Gastrocnemius medialis (tissue), 4 donors: ENCODE measurements around the gene CDKAL1. TPM values are rescaled to one million over a fixed set of nuclear protein-coding genes. Genes with fewer than 3 reads are reported as not detected.

Source experiments
- ATAC-seq, 2 donors: fragments of 150-250 bp; one replicate each; pipeline ENCODE4 v1.9.1; 2016
- DNase-seq, 2 donors: peaks; one replicate each; pipeline ENCODE4 v3.0.0-alpha.2; 2019
- H3K27ac ChIP-seq, 4 donors: fragments of 200-600 bp; sonication (generic); 1 replicate in 1 of 4; 2 replicates in 3 of 4; pipeline ENCODE4 v1.5.1; 2016 to 2018; ENCODE audit warnings: mild to moderate bottlenecking in 2 of 4, moderate library complexity in 1 of 4
- H3K27me3 ChIP-seq, 3 donors: fragments of 200-600 bp; sonication (generic) in 2 of 3; 1 replicate in 1 of 3; 2 replicates in 2 of 3; pipeline versions ENCODE4 v1.5.1 to v1.6.0; 2016 to 2019; ENCODE audit warnings: mild to moderate bottlenecking in 1 of 3, moderate library complexity in 1 of 3
- H3K36me3 ChIP-seq, 2 donors: fragments of 200-600 bp; sonication (generic) in 1 of 2; one replicate each; pipeline ENCODE4 v1.5.1; 2017 to 2018
- H3K4me1 ChIP-seq, 2 donors: fragments of 200-600 bp; sonication (generic) in 1 of 2; one replicate each; pipeline ENCODE4 v1.5.1; 2016 to 2017; ENCODE audit warnings: mild to moderate bottlenecking in 2 of 2
- H3K4me3 ChIP-seq, 4 donors: fragments of 200-600 bp; sonication (generic) in 3 of 4; 1 replicate in 1 of 4; 2 replicates in 3 of 4; pipeline ENCODE4 v1.5.1; 2016 to 2019; ENCODE audit warnings: mild to moderate bottlenecking in 2 of 4
- H3K9me3 ChIP-seq, 3 donors: fragments of 200-600 bp; sonication (generic) in 2 of 3; 1 replicate in 1 of 3; 2 replicates in 2 of 3; pipeline ENCODE4 v1.5.1; 2016 to 2019
- CTCF ChIP-seq, 5 experiments: fragments of 450-650 bp in 3 of 5; fragments of 200-600 bp in 2 of 5; sonication (generic) in 2 of 5; IDR thresholded peaks in 4 of 5; conservative IDR thresholded peaks in 1 of 5; 1 replicate in 4 of 5; 2 replicates in 1 of 5; pipeline ENCODE4 v1.5.1; 2016 to 2019; ENCODE audit warnings: antibody characterized with exemption in 5 of 5, mild to moderate bottlenecking in 3 of 5, moderate library complexity in 3 of 5
- POLR2A ChIP-seq, 2 donors: fragments of 450-650 bp; IDR thresholded peaks; one replicate each; pipeline ENCODE4 v1.6.1; 2017; ENCODE audit warnings: antibody characterized with exemption in 2 of 2, mild to moderate bottlenecking in 2 of 2, moderate library complexity in 2 of 2
- in situ Hi-C, 4 donors: fragments of 200-750 bp; cut with MboI; loops; one replicate each; pipeline versions ENCODE4 v1.15.0 to v1.8.0; 2017; ENCODE audit warnings: low sequenced_read_pairs in 4 of 4
- intact Hi-C: fragments of 100-400 bp; cut with DNase I; formaldehyde crosslinking; loops from one replicate; pipeline ENCODE4 v1.15.1; 2023; ENCODE audit warnings: low total_unique reads
- total RNA-seq, 4 donors: library from RNA; depleted of rRNA; stranded (reverse); fragments of >200 nt; gene quantifications; one replicate each; pipeline versions ENCODE4 v1.1.0 to v1.2.3, GENCODE V29; 2016

The CDKAL1 gene
- total RNA-seq, 4 donors from 2014 or later, result 9.6 to 17.0 (median 11.4) TPM

- Histone ChIP-seq H3K9me3 (no peaks in the 10 kb centered on the region), H3K36me3 (no peaks in the 10 kb centered on the region), H3K27ac (no peak overlapping the region), H3K4me1 (no peaks in the 10 kb centered on the region), H3K27me3 (no peaks in the 10 kb centered on the region), H3K4me3 (no peak overlapping the region)
- DNase-seq (peak in 1 of 2 donors; percentile 19), ATAC-seq (no peak)
- in situ Hi-C loops, result no loop called here
- TF ChIP-seq POLR2A (IDR thresholded peaks at IDR 0.05) (no peak), CTCF (IDR thresholded peaks at IDR 0.05 in 4 of 5, conservative IDR thresholded peaks at IDR 0.05 in 1 of 5) (no peak)
- intact Hi-C loops, result no loop called here
Measured at GRCh38 chr6:20952699-20953474, 418.6 kb downstream of the CDKAL1 start.

DNA sequence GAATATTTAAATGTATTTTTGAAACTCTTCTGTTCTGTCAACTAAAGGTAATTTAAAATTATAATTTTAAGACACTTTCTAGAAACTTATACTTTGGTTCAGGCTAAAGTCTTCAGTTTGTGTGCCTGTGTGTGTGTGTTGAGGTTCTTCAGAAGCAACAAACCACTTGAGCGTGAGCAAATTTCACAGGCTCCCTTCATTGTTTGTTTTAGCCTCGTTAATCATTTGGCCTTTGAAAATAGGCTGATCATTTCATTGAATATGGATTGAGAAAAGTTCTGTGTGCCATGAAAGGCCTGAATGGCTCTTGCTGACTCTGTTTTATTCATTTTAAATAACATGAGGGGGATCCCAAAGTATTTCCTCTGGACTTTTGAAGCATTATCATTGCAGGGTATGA lies 420.1 kb downstream of the CDKAL1 start:
- intact Hi-C loops (no loop called here), in situ Hi-C loops (no loop called here)
- ATAC-seq (no peak), DNase-seq (no peak)
- TF ChIP-seq POLR2A (IDR thresholded peaks at IDR 0.05), result no peak
- no peak for TF ChIP-seq CTCF (IDR thresholded peaks at IDR 0.05 in 4 of 5, conservative IDR thresholded peaks at IDR 0.05 in 1 of 5)
- Histone ChIP-seq H3K4me1 (no peaks in the 10 kb centered on the region), H3K9me3 (no peaks in the 10 kb centered on the region), H3K27me3 (no peaks in the 10 kb centered on the region), H3K36me3 (no peaks in the 10 kb centered on the region), H3K4me3 (no peak overlapping the region), H3K27ac (no peak overlapping the region)

DNA sequence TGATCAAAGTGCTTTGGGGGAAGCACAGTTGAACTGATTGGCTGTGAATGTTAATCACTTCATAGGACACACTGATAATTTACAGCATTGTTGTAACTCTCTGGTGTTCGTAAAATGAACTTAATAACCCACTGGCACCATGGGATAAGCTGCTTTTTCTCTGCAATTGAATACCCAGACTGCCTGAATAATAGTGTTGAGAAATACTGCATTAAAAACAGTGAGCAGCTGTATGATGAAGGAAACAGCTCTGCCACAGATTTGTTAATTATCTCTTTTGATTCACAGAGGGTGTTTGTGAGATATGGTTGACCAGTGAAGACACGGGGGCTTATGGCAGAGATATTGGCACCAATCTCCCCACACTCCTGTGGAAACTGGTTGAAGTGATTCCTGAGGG lies 420.9 kb downstream of the CDKAL1 start:
- TF ChIP-seq POLR2A (IDR thresholded peaks at IDR 0.05) (no peak), CTCF (IDR thresholded peaks at IDR 0.05 in 4 of 5, conservative IDR thresholded peaks at IDR 0.05 in 1 of 5) (no peak)
- Histone ChIP-seq H3K36me3 (no peaks in the 10 kb centered on the region), H3K9me3 (no peaks in the 10 kb centered on the region), H3K27ac (no peak overlapping the region), H3K4me1 (no peaks in the 10 kb centered on the region), H3K4me3 (no peak overlapping the region), H3K27me3 (no peaks in the 10 kb centered on the region)
- intact Hi-C loops, result no loop called here
- in situ Hi-C loops, result no loop called here
- DNase-seq, result no peak
- no peak for ATAC-seq

DNA sequence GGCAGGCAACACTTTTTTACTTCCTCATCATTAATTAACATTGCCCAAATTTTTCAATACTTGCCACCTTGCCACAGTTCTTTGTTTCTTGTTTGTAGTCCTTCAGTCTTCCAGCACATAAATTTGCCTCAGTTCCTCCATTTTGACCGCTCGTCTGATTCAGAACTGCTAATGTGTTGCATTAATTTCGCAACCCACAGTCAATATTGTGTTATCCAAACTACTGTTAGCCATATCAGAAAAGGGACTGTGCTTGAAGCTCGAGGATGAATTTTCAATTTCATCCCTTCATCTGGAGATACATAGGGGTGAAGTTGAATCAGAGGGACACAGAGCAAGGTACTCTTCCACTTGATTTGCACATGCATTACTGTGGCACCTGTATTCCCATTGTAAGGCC lies 421.5 kb downstream of the CDKAL1 start:
- Histone ChIP-seq H3K27me3 (no peaks in the 10 kb centered on the region), H3K27ac (no peak overlapping the region), H3K4me3 (no peak overlapping the region), H3K9me3 (no peaks in the 10 kb centered on the region), H3K36me3 (no peaks in the 10 kb centered on the region), H3K4me1 (no peaks in the 10 kb centered on the region)
- no peak for TF ChIP-seq POLR2A (IDR thresholded peaks at IDR 0.05)
- no peak for TF ChIP-seq CTCF (IDR thresholded peaks at IDR 0.05 in 4 of 5, conservative IDR thresholded peaks at IDR 0.05 in 1 of 5)
- no peak for DNase-seq
- intact Hi-C loops, result no loop called here
- in situ Hi-C loops, result no loop called here
- ATAC-seq, result no peak

- ATAC-seq, result no peak
- in situ Hi-C loops, result no loop called here
Measured at GRCh38 chr6:20960067-20960466, 425.8 kb downstream of the CDKAL1 start.

More at GRCh38 chr6:20960067-20960466, 425.8 kb downstream of the CDKAL1 start:
- no peaks in the 10 kb centered on the region for H3K36me3 ChIP-seq
- TF ChIP-seq POLR2A (IDR thresholded peaks at IDR 0.05) (no peak), CTCF (IDR thresholded peaks at IDR 0.05 in 4 of 5, conservative IDR thresholded peaks at IDR 0.05 in 1 of 5) (no peak)
- H3K9me3 ChIP-seq, result no peaks in the 10 kb centered on the region
- no peak overlapping the region for H3K4me3 ChIP-seq
- H3K27me3 ChIP-seq, result no peaks in the 10 kb centered on the region
- no peak for DNase-seq
- intact Hi-C loops, result no loop called here
- H3K4me1 ChIP-seq, result no peaks in the 10 kb centered on the region
- H3K27ac ChIP-seq, result no peak overlapping the region
